ENCODE results near the gene PTPRB. TPM values are rescaled to one million over a fixed set of nuclear protein-coding genes. Genes with fewer than 3 reads are reported as not detected.

Gene PTPRB
- total RNA-seq, 2 donors from 2014 or later, result not detected

DNA sequence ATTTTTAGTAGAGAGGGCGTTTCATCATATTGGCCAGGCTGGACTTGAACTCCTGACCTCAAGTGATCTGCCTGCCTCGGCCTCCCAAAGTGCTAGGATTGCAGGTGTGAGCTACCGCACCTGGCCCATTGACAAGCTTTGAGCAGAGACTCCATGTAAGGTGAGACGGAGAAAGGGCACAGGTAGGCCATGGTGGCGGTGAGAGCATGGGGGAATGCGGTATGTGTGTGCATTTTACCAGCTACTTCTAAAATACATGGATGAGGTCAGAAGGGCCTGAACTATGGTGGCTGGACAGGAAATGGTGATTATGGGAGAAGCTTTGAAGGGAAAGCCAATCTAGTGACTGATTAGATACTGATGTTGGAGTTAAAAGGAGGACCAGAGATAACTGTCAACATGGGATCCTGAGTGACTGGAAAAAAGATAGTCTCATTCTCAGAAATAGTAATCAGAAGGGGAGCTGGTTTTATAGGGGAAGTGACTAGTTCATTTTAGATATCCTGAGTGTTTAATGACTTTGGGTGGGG lies 21.9 kb upstream of the PTPRB start:
- Mint-ChIP-seq H3K9me3 (no peaks in the 10 kb centered on the region), H3K4me3 (no peak overlapping the region), H3K27ac (no peak overlapping the region), H3K36me3 (ENCODE audit: insufficient read depth in 2 of 2) (no peaks in the 10 kb centered on the region), H3K27me3 (ENCODE audit: low read depth) (no peaks in the 10 kb centered on the region), H3K4me1 (ENCODE audit: low read depth) (no peaks in the 10 kb centered on the region)
- no peak for ATAC-seq (replicated peaks in 1 of 2)
- no peak for DNase-seq

DNA sequence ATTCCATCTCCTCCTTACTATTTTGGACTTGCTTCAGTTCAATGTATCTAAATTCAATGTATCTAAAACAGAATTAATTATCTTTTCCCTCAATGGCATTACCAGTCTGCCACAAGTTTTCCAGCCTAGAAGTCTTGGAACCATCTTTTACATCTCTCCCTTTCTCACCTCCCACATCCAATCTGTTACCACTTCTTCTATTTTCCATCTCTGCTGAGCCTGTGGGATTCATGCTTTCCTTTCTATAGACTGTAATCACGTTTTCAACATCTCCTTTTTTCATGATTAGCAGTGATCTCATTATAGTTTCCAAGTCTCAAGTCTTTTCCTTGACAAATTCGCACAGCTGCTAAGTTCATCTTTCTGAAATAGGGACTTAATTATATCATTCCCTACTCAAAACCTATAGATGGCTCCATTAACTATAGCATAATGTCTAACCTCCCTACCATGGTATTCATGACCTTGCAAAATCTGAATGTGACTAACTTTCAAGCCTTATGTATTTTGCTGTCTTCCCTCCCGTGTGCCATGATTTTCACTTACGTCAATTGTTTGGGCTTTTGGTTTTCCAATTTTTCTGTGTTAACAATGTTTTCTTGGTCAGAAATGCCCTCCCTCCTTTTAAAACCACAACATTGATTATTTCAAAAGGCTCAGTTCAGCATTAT lies 20.5 kb upstream of the PTPRB start:
- Mint-ChIP-seq H3K27ac (no peak overlapping the region), H3K4me3 (no peak overlapping the region), H3K27me3 (ENCODE audit: low read depth) (no peaks in the 10 kb centered on the region), H3K36me3 (ENCODE audit: insufficient read depth in 2 of 2) (no peaks in the 10 kb centered on the region), H3K4me1 (ENCODE audit: low read depth) (no peaks in the 10 kb centered on the region), H3K9me3 (no peaks in the 10 kb centered on the region)
- ATAC-seq (replicated peaks in 1 of 2), result no peak
- no peak for DNase-seq

GRCh38 chr12:70652451-70652850 lies 15.2 kb upstream of the PTPRB start:
- no peak for ATAC-seq (replicated peaks in 1 of 2)
- no peak for DNase-seq
- Mint-ChIP-seq H3K27me3 (ENCODE audit: low read depth) (no peaks in the 10 kb centered on the region), H3K9me3 (no peaks in the 10 kb centered on the region), H3K4me3 (no peak overlapping the region), H3K4me1 (ENCODE audit: low read depth) (no peaks in the 10 kb centered on the region), H3K27ac (no peak overlapping the region), H3K36me3 (ENCODE audit: insufficient read depth in 2 of 2) (no peaks in the 10 kb centered on the region)

GRCh38 chr12:70648831-70649230 lies 11.6 kb upstream of the PTPRB start:
- no peak for ATAC-seq (replicated peaks in 1 of 2)
- peaks cover 7% of the 10 kb centered on the region for H3K27me3 Mint-ChIP-seq (ENCODE audit: low read depth)
- H3K4me1 Mint-ChIP-seq (ENCODE audit: low read depth), result no peaks in the 10 kb centered on the region
- no peak for DNase-seq
- no peaks in the 10 kb centered on the region for H3K9me3 Mint-ChIP-seq
- no peaks in the 10 kb centered on the region for H3K36me3 Mint-ChIP-seq (ENCODE audit: insufficient read depth in 2 of 2)
- no peak overlapping the region for H3K27ac Mint-ChIP-seq
- no peak overlapping the region for H3K4me3 Mint-ChIP-seq

- H3K4me3 Mint-ChIP-seq, result no peak overlapping the region
- H3K27me3 Mint-ChIP-seq (ENCODE audit: low read depth), result peaks cover 7% of the 10 kb centered on the region
- no peaks in the 10 kb centered on the region for H3K36me3 Mint-ChIP-seq (ENCODE audit: insufficient read depth in 2 of 2)
- H3K4me1 Mint-ChIP-seq (ENCODE audit: low read depth), result no peaks in the 10 kb centered on the region
- no peak for DNase-seq
- H3K9me3 Mint-ChIP-seq, result no peaks in the 10 kb centered on the region
- no peak overlapping the region for H3K27ac Mint-ChIP-seq
- no peak for ATAC-seq (replicated peaks in 1 of 2)
Measured at GRCh38 chr12:70648191-70648590, 11.0 kb upstream of the PTPRB start.

DNA sequence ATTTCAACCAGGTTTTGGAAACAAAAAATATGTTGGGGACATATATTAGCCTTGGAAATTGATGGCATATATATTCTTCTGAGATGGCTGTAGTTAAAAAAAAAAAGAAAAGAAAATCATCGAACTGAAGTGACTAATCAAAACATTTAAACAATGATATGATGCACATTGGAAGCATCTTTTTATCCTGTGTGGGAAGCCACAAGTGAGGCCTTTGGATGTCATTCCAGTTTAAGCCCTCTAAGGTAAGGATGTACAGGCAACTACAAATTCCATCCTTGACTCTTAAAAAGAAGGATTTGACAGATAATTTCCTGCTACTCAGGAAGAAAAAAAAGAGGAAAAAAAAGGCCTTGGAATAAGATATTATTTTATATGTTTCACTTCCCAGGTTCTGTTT lies 9.6 kb upstream of the PTPRB start:
- ATAC-seq (replicated peaks in 1 of 2), result no peak
- Mint-ChIP-seq H3K27me3 (ENCODE audit: low read depth) (peaks cover 13% of the 10 kb centered on the region), H3K36me3 (ENCODE audit: insufficient read depth in 2 of 2) (no peaks in the 10 kb centered on the region), H3K4me3 (no peak overlapping the region), H3K4me1 (ENCODE audit: low read depth) (no peaks in the 10 kb centered on the region), H3K27ac (no peak overlapping the region), H3K9me3 (no peaks in the 10 kb centered on the region)
- no peak for DNase-seq

- H3K27me3 Mint-ChIP-seq (ENCODE audit: low read depth), result peaks cover 22% of the 10 kb centered on the region
- H3K4me3 Mint-ChIP-seq, result no peak overlapping the region
- DNase-seq (no peak), ATAC-seq (replicated peaks in 1 of 2) (peak in 1 of 2 donors; percentile 61)
- no peaks in the 10 kb centered on the region for H3K36me3 Mint-ChIP-seq (ENCODE audit: insufficient read depth in 2 of 2)
- H3K4me1 Mint-ChIP-seq (ENCODE audit: low read depth), result no peaks in the 10 kb centered on the region
- no peaks in the 10 kb centered on the region for H3K9me3 Mint-ChIP-seq
- H3K27ac Mint-ChIP-seq, result no peak overlapping the region
Measured at GRCh38 chr12:70645494-70646317, 8.5 kb upstream of the PTPRB start.

GRCh38 chr12:70644861-70645260 lies 7.6 kb upstream of the PTPRB start:
- DNase-seq (no peak), ATAC-seq (replicated peaks in 1 of 2) (no peak)
- Mint-ChIP-seq H3K27ac (no peak overlapping the region), H3K4me3 (no peak overlapping the region), H3K27me3 (ENCODE audit: low read depth) (peaks cover 22% of the 10 kb centered on the region), H3K36me3 (ENCODE audit: insufficient read depth in 2 of 2) (no peaks in the 10 kb centered on the region), H3K9me3 (no peaks in the 10 kb centered on the region), H3K4me1 (ENCODE audit: low read depth) (no peaks in the 10 kb centered on the region)

DNA sequence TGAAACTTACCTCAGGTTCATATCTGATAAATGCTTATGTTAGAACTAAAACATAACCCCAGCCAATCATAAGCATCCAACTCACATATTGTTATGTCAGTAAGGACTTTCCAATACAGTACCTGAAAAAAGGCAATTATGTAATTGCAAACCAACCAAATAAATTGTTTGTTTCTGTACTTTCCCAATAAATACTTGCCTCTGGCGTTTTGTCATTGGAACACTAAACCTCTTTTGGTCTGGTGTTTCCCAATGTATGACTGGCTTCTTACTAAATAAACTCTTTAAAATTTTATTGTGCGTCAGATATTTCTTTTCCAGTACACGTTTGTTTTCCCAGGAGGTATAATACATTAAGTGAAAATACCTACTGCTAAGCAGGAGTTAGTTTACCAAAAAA lies 6.7 kb upstream of the PTPRB start:
- ATAC-seq (replicated peaks in 1 of 2) (no peak), DNase-seq (no peak)
- Mint-ChIP-seq H3K9me3 (no peaks in the 10 kb centered on the region), H3K27me3 (ENCODE audit: low read depth) (peaks cover 22% of the 10 kb centered on the region), H3K4me3 (no peak overlapping the region), H3K36me3 (ENCODE audit: insufficient read depth in 2 of 2) (no peaks in the 10 kb centered on the region), H3K27ac (no peak overlapping the region), H3K4me1 (ENCODE audit: low read depth) (no peaks in the 10 kb centered on the region)

DNA sequence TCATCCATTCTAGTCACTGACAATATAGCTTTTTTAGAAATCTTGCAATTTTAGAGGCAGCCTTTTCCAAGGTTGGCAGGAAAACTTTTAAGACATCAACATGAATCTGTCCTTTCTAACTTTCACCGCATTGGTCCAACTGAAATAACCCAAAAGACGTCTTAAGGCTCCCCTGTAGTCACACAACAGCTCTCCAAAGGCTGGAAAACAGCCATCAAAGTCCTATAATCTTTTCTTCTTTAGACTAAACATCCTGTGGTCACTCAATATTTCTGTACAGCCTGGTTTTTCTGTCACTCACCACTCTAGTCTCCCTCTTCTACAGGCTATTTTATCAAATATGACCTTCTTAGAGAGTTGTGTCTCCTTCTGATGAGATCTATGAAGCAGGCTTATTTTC lies 4.5 kb upstream of the PTPRB start:
- Mint-ChIP-seq H3K36me3 (ENCODE audit: insufficient read depth in 2 of 2) (no peaks in the 10 kb centered on the region), H3K4me3 (no peak overlapping the region), H3K27ac (no peak overlapping the region), H3K4me1 (ENCODE audit: low read depth) (no peaks in the 10 kb centered on the region), H3K27me3 (ENCODE audit: low read depth) (peaks cover 16% of the 10 kb centered on the region), H3K9me3 (no peaks in the 10 kb centered on the region)
- DNase-seq (no peak), ATAC-seq (replicated peaks in 1 of 2) (no peak)

GRCh38 chr12:70640901-70641300 lies 3.7 kb upstream of the PTPRB start:
- Mint-ChIP-seq H3K9me3 (no peaks in the 10 kb centered on the region), H3K4me3 (no peak overlapping the region), H3K36me3 (ENCODE audit: insufficient read depth in 2 of 2) (no peaks in the 10 kb centered on the region), H3K4me1 (ENCODE audit: low read depth) (no peaks in the 10 kb centered on the region), H3K27ac (no peak overlapping the region), H3K27me3 (ENCODE audit: low read depth) (peaks cover 15% of the 10 kb centered on the region)
- ATAC-seq (replicated peaks in 1 of 2) (no peak), DNase-seq (no peak)

GRCh38 chr12:70639535-70639934 lies 2.3 kb upstream of the PTPRB start:
- H3K9me3 Mint-ChIP-seq, result no peaks in the 10 kb centered on the region

DNA sequence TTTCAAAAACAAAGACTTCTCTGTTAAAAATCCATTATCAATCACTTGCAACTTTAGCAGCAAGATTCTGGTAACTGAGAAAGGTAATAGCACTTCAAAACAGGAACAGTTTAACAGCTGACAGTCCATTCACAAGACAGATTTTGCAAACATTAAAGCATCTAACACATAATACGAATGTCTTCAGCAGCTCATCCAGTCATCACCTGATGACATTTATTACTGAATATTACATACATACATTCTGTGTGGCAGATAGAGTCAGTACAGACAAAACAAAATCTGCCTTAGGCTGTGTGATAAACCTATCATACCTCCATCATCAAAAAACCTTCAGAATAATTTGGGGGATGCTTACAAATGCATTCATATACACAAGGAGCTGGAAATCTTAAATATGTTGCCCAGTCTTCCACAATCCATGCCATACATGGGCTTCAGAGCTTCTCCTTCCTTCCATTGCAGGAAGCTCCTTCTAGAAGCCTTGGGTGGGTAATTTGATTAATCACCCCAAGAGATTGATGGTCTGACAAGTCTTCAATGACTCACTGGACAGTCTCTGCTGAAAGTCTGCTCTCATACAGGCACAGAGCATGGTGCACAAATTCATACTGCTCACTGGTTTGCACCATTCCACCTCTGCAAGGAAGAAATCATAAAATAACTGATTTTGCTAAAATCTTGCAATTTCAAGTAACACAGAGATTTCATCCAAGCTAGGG lies 1.6 kb upstream of the PTPRB start:
- ATAC-seq (replicated peaks in 1 of 2), result no peak
- H3K4me3 Mint-ChIP-seq, result no peak overlapping the region
- no peaks in the 10 kb centered on the region for H3K9me3 Mint-ChIP-seq
- H3K36me3 Mint-ChIP-seq (ENCODE audit: insufficient read depth in 2 of 2), result no peaks in the 10 kb centered on the region
- peaks cover 15% of the 10 kb centered on the region for H3K27me3 Mint-ChIP-seq (ENCODE audit: low read depth)
- no peaks in the 10 kb centered on the region for H3K4me1 Mint-ChIP-seq (ENCODE audit: low read depth)
- no peak overlapping the region for H3K27ac Mint-ChIP-seq
- no peak for DNase-seq

More at GRCh38 chr12:70639535-70639934, 2.3 kb upstream of the PTPRB start:
- Mint-ChIP-seq H3K4me3 (no peak overlapping the region), H3K36me3 (ENCODE audit: insufficient read depth in 2 of 2) (no peaks in the 10 kb centered on the region), H3K4me1 (ENCODE audit: low read depth) (no peaks in the 10 kb centered on the region), H3K27ac (no peak overlapping the region), H3K27me3 (ENCODE audit: low read depth) (peaks cover 15% of the 10 kb centered on the region)
- ATAC-seq (replicated peaks in 1 of 2) (no peak), DNase-seq (no peak)
